MCF 10A (cell line): ENCODE measurements around the gene PLAU. TPM values are rescaled to one million over a fixed set of nuclear protein-coding genes. Genes with fewer than 3 reads are reported as not detected.

Experiments
- BruUV-seq: library from RNA; stranded (reverse); fragments of 400-500 nt; replicated peaks from 2 replicates; lab custom pipeline; 2021; lab: Mats Ljungman, UMichigan
- CTCF ChIA-PET: fragments of 300-600 bp; sonication (Branson Sonifier 250); formaldehyde crosslinking; extraction: SDS; loops from one replicate; lab custom pipeline; 2021; ENCODE audit warnings: antibody characterized with exemption, inconsistent platforms; lab: Yijun Ruan, JAX
- POLR2A ChIA-PET: fragments of 300-600, 350-650 bp; sonication (Branson Sonifier 250); formaldehyde crosslinking; extraction: SDS; loops from one replicate; lab custom pipeline; 2020; ENCODE audit warnings: antibody characterized with exemption, inconsistent platforms; lab: Yijun Ruan, JAX
- DNase-seq: peaks from one replicate; pipeline ENCODE4 v3.0.0-alpha.2; 2018; ENCODE audit not compliant: unreplicated experiment
- H3K27ac Mint-ChIP-seq: one replicate; pipeline ENCODE4 v1.8.0; 2022; ENCODE audit warnings: mild to moderate bottlenecking, low read depth, mixed read lengths; ENCODE audit not compliant: unreplicated experiment
- H3K27me3 Mint-ChIP-seq: one replicate; pipeline ENCODE4 v1.8.0; 2022; ENCODE audit warnings: mixed read lengths; ENCODE audit not compliant: insufficient read depth, unreplicated experiment
- H3K36me3 Mint-ChIP-seq: one replicate; pipeline ENCODE4 v1.8.0; 2022; ENCODE audit warnings: mild to moderate bottlenecking, moderate library complexity, mixed read lengths; ENCODE audit not compliant: insufficient read depth, unreplicated experiment
- H3K4me1 Mint-ChIP-seq: one replicate; pipeline ENCODE4 v1.8.0; 2022; ENCODE audit warnings: mixed read lengths; ENCODE audit not compliant: insufficient read depth, unreplicated experiment
- H3K4me3 Mint-ChIP-seq: one replicate; pipeline ENCODE4 v1.8.0; 2022; ENCODE audit warnings: mild to moderate bottlenecking, moderate library complexity, mixed read lengths; ENCODE audit not compliant: unreplicated experiment
- H3K9me3 Mint-ChIP-seq: one replicate; pipeline ENCODE4 v1.8.0; 2022; ENCODE audit warnings: mixed read lengths; ENCODE audit not compliant: unreplicated experiment
- intact Hi-C: fragments of 100-400 bp; cut with micrococcal nuclease; formaldehyde crosslinking; loops from 2 replicates; pipeline ENCODE4 v1.14.1; 2022
- total RNA-seq: library from RNA; stranded (reverse); gene quantifications from 2 replicates; pipeline ENCODE4 v1.2.3, GENCODE V29; 2022
- TF ChIP-seq, protein P1 (sequence below): fragments of 200-600 bp; IDR thresholded peaks from one replicate; pipeline ENCODE4 v1.8.0; 2022; ENCODE audit warnings: antibody characterized with exemption, mild to moderate bottlenecking; ENCODE audit not compliant: unreplicated experiment

Gene PLAU
- total RNA-seq, 1 experiment from 2014 or later: 30.6 TPM

DNA sequence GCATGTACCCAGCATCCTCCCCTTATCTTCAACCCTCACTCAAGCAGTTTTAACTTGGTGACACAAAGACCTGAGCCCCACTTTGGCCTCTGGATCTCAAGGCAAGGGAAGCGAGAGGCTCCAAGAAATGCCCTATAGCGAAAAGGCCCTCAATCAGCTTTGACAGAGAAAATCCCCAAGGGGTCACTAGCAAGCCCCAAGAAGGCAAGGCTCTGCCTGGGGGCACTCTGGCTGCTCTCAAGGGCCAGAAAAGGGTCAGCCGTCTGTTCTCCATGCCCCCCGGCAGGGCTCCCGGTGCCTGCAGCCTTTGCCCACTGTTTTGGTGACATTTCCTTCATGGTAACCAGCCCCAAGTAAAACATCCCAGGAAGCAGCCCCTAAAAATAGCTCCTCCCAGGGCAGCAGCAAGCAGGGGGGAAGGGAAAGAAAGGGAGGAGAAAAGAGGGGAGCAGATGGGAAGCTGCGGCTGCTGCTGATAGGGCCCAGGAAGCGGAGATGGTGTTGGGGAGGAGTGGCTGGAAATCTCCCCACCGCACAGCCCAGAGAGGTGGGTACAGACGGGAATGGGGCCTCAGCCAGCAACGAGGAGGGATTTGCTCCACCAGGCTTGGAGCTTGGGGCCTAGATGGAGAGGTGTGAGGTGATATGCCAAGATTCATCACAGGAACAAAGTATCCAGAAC lies 43.7 kb upstream of the PLAU start:
- TF ChIP-seq, protein P1, sequence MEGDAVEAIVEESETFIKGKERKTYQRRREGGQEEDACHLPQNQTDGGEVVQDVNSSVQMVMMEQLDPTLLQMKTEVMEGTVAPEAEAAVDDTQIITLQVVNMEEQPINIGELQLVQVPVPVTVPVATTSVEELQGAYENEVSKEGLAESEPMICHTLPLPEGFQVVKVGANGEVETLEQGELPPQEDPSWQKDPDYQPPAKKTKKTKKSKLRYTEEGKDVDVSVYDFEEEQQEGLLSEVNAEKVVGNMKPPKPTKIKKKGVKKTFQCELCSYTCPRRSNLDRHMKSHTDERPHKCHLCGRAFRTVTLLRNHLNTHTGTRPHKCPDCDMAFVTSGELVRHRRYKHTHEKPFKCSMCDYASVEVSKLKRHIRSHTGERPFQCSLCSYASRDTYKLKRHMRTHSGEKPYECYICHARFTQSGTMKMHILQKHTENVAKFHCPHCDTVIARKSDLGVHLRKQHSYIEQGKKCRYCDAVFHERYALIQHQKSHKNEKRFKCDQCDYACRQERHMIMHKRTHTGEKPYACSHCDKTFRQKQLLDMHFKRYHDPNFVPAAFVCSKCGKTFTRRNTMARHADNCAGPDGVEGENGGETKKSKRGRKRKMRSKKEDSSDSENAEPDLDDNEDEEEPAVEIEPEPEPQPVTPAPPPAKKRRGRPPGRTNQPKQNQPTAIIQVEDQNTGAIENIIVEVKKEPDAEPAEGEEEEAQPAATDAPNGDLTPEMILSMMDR: no peak
- BruUV-seq: no TSS peak
- intact Hi-C loops: no loop called here
- H3K4me1 Mint-ChIP-seq: peaks cover 15% of the 10 kb centered on the region
- H3K4me3 Mint-ChIP-seq: no peak overlapping the region
- H3K9me3 Mint-ChIP-seq: no peaks in the 10 kb centered on the region
- H3K27me3 Mint-ChIP-seq: no peaks in the 10 kb centered on the region
- CTCF ChIA-PET: interaction anchor here (0.6 to 1.3 kb wide), 4 partner anchors 12 to 246 kb away, joined by 3 to 5 read pairs (median 3); no protein-coding TSS in a partner anchor
- H3K36me3 Mint-ChIP-seq: peaks cover 22% of the 10 kb centered on the region
- no peak for DNase-seq
- H3K27ac Mint-ChIP-seq: no peak overlapping the region
- POLR2A ChIA-PET: no interaction called here

DNA sequence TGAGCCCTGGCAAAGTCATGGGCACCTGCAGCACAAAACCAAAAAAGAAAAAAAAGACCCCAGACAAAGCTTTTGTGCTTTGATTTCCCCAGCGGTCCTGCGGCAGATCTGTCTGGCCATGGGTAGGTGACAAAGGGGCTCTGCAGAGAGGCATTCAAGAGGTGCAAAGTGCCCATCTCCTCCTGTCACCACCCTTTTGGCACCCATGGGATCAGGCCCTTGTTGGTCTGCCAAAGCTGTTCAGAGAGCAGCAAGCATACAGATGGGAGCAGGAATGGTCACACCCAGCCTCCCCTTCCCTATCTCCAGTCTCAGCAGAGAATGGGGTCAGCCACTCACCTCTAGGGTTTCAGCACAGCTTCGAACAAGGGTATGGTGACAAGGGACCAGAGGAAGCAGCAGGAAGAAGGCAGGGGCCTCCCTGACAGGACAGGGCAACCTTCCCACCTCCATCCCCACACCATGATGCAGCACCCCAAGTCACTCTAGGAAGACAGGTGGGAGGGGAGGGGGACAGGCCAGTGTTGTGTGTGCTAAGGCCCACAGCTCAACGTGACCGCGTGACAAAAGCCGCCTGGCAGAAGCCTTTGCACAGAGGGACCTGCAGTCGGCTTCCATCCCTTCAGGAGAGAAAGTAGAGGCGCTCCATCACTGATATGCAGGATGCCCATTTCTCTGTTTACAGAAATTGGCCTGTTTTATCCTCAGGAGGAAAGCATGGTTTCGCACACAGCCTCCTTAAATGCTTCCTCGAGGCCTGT lies 42.9 kb upstream of the PLAU start:
- BruUV-seq: no TSS peak
- H3K9me3 Mint-ChIP-seq: no peaks in the 10 kb centered on the region
- intact Hi-C loops: no loop called here
- H3K27ac Mint-ChIP-seq: no peak overlapping the region
- H3K36me3 Mint-ChIP-seq: peaks cover 25% of the 10 kb centered on the region
- TF ChIP-seq, protein P1: no peak
- no peaks in the 10 kb centered on the region for H3K27me3 Mint-ChIP-seq
- peaks cover 20% of the 10 kb centered on the region for H3K4me1 Mint-ChIP-seq
- ChIA-PET POLR2A (no interaction called here), CTCF (interaction anchor here (1.0 to 1.4 kb wide), 3 partner anchors 11 to 18 kb away, joined by 3 to 5 read pairs (median 5); no protein-coding TSS in a partner anchor)
- DNase-seq: no peak
- H3K4me3 Mint-ChIP-seq: no peak overlapping the region

DNA sequence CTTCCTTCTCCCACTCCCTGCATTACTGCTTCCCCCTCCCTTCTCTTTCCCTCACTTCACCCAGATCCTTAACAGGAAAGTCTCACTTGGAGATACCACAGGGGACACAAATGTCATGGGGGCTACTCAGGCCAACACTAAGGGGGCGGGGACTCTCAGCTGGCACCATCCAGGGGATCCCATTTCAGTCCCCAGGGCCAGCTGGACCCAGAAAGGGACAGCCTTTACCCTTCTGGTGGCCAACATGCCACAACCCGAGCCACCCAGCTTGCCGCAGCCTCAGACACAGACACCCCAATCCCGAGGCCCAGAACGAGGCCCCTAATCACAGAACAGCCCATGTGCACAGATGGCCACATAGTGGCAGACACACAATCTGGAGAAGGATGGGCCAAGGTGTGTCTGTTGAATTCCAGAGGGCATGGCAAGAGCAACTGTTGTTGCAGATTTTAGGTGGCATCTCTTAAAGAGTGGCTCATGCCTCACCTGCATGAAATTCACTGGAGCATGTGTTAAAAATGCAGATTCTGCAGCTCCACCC lies 42.2 kb upstream of the PLAU start:
- TF ChIP-seq, protein P1: no peak
- peaks cover 25% of the 10 kb centered on the region for H3K36me3 Mint-ChIP-seq
- intact Hi-C loops: no loop called here
- BruUV-seq: no TSS peak
- H3K27me3 Mint-ChIP-seq: no peaks in the 10 kb centered on the region
- ChIA-PET CTCF (interaction anchor here (1.3 to 1.4 kb wide), 2 partner anchors 19 to 72 kb away, joined by 5 read pairs; no protein-coding TSS in a partner anchor), POLR2A (no interaction called here)
- no peaks in the 10 kb centered on the region for H3K9me3 Mint-ChIP-seq
- peaks cover 20% of the 10 kb centered on the region for H3K4me1 Mint-ChIP-seq
- DNase-seq: no peak
- no peak overlapping the region for H3K4me3 Mint-ChIP-seq
- H3K27ac Mint-ChIP-seq: no peak overlapping the region
